Measurements from ENCODE around the gene USP2.

Gene USP2

GRCh38 chr11:119338965-119339588 lies 42.4 kb downstream of the USP2 start:
- Histone ChIP-seq H3F3A (ENCODE audit: insufficient read depth) (no peaks in the 10 kb centered on the region), H3K9me2 (replicated peaks; ENCODE audit: insufficient read depth, low read length) (no peaks in the 10 kb centered on the region), H3K27me3 (ENCODE audit: low read length) (no peaks in the 10 kb centered on the region), H3K4me3 (ENCODE audit: insufficient read depth, low read length, poor library complexity, severe bottlenecking) (no peak overlapping the region), H3K9ac (ENCODE audit: low read length) (no peak overlapping the region), H3K27ac (ENCODE audit: low read depth, low read length) (no peak overlapping the region), H3K36me3 (ENCODE audit: low read length) (no peaks in the 10 kb centered on the region), H3K9me3 (ENCODE audit: insufficient read depth, low read length) (no peaks in the 10 kb centered on the region), H2AFZ (ENCODE audit: low read depth, low read length, severe bottlenecking) (no peak overlapping the region), H3K79me2 (ENCODE audit: insufficient read depth, low read length) (peaks cover 6% of the 10 kb centered on the region; the same call in 1 of the 2 replicates), H3K4me2 (ENCODE audit: low read depth, low read length, poor library complexity, severe bottlenecking) (no peak overlapping the region), H4K20me1 (ENCODE audit: low read depth, low read length) (no peaks in the 10 kb centered on the region)
- no peak for TF ChIP-seq EZH2phosphoT487 (conservative IDR thresholded peaks at IDR 0.05; ENCODE audit: low read length)
- TF ChIP-seq CTCF (IDR thresholded peaks at IDR 0.05; ENCODE audit: insufficient read depth, low read length, poor library complexity, severe bottlenecking) = no peak

GRCh38 chr11:119338318-119338890 lies 43.1 kb downstream of the USP2 start:
- H3K27ac ChIP-seq (ENCODE audit: low read depth, low read length) = no peak overlapping the region
- no peak overlapping the region for H3K4me3 ChIP-seq (ENCODE audit: insufficient read depth, low read length, poor library complexity, severe bottlenecking)
- H3K9me2 ChIP-seq (replicated peaks; ENCODE audit: insufficient read depth, low read length) = no peaks in the 10 kb centered on the region
- no peak overlapping the region for H3K9ac ChIP-seq (ENCODE audit: low read length)
- H3K27me3 ChIP-seq (ENCODE audit: low read length) = no peaks in the 10 kb centered on the region
- no peak overlapping the region for H2AFZ ChIP-seq (ENCODE audit: low read depth, low read length, severe bottlenecking)
- H3K9me3 ChIP-seq (ENCODE audit: insufficient read depth, low read length) = no peaks in the 10 kb centered on the region
- H3F3A ChIP-seq (ENCODE audit: insufficient read depth) = no peaks in the 10 kb centered on the region
- H4K20me1 ChIP-seq (ENCODE audit: low read depth, low read length) = no peaks in the 10 kb centered on the region
- H3K79me2 ChIP-seq (ENCODE audit: insufficient read depth, low read length) = peaks cover 6% of the 10 kb centered on the region; the same call in 1 of the 2 replicates
- peak; percentile 81 for TF ChIP-seq CTCF (IDR thresholded peaks at IDR 0.05; ENCODE audit: insufficient read depth, low read length, poor library complexity, severe bottlenecking)
- TF ChIP-seq EZH2phosphoT487 (conservative IDR thresholded peaks at IDR 0.05; ENCODE audit: low read length) = no peak
- H3K36me3 ChIP-seq (ENCODE audit: low read length) = no peaks in the 10 kb centered on the region
- H3K4me2 ChIP-seq (ENCODE audit: low read depth, low read length, poor library complexity, severe bottlenecking) = no peak overlapping the region

DNA sequence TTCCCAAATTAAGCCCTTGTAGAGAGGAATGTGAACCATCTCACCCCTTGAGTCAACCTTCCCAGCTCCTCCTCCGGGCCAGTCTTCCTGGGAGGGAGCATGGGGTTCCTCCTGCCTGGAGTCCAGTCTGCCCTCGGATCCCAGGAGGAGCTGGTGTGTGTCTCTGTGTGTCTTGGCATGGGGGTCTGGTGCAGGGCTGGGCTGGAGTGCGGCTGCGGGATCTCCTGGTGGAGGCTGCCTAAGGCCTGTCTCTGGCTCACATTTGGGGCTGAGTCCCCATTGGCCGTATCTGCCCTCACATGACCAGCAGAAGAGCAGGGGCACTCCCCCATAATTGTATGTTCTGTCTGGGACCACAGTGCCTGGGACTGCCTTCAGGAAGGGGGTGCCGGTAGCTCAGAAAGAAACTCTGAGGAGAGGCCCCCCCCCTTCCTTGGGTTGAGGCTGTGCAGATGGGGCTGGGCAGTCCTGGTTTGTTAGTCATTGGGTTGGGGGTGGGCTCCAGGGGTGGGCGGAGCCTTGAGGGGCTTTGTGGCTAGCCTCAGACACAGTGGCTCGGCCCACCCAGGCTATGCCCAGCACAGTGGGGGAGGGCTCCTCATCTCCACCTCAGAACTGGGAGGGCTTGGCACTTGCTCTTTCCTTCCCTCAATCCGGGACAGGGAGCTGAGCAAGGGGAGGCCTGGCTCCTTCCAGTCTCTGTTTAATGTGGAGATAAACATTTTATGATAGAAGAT lies 43.7 kb downstream of the USP2 start:
- no peaks in the 10 kb centered on the region for H3K27me3 ChIP-seq (ENCODE audit: low read length)
- H3F3A ChIP-seq (ENCODE audit: insufficient read depth) = peaks cover 4% of the 10 kb centered on the region; the same call in 1 of the 2 replicates
- no peaks in the 10 kb centered on the region for H3K36me3 ChIP-seq (ENCODE audit: low read length)
- no peak overlapping the region for H3K27ac ChIP-seq (ENCODE audit: low read depth, low read length)
- no peak overlapping the region for H3K4me3 ChIP-seq (ENCODE audit: insufficient read depth, low read length, poor library complexity, severe bottlenecking)
- peaks cover 6% of the 10 kb centered on the region; the same call in 1 of the 2 replicates for H3K79me2 ChIP-seq (ENCODE audit: insufficient read depth, low read length)
- no peak overlapping the region for H2AFZ ChIP-seq (ENCODE audit: low read depth, low read length, severe bottlenecking)
- H3K9me2 ChIP-seq (replicated peaks; ENCODE audit: insufficient read depth, low read length) = no peaks in the 10 kb centered on the region
- no peak for TF ChIP-seq EZH2phosphoT487 (conservative IDR thresholded peaks at IDR 0.05; ENCODE audit: low read length)
- TF ChIP-seq CTCF (IDR thresholded peaks at IDR 0.05; ENCODE audit: insufficient read depth, low read length, poor library complexity, severe bottlenecking) = no peak
- no peaks in the 10 kb centered on the region for H3K9me3 ChIP-seq (ENCODE audit: insufficient read depth, low read length)
- H3K9ac ChIP-seq (ENCODE audit: low read length) = no peak overlapping the region
- H3K4me2 ChIP-seq (ENCODE audit: low read depth, low read length, poor library complexity, severe bottlenecking) = no peak overlapping the region
- H4K20me1 ChIP-seq (ENCODE audit: low read depth, low read length) = no peaks in the 10 kb centered on the region
